CD14-positive monocyte (primary cell): ENCODE results near the gene RAB26. TPM values are rescaled to one million over a fixed set of nuclear protein-coding genes. Genes with fewer than 3 reads are reported as not detected.
"Not testable (repeated sequence)": the region's sequence is repeated elsewhere in the genome, so short reads cannot be mapped to it uniquely, and the experiment has no call there.

Experiments used
- DNase-seq, 3 donors: peaks; one replicate each; pipeline ENCODE4 v3.0.0-alpha.2; 2011 to 2022
- H2AFZ ChIP-seq: 2 replicates; pipeline ENCODE4 v1.6.0; 2012; ENCODE audit warnings: mild to moderate bottlenecking, low read depth, low read length, inconsistent platforms; ENCODE audit not compliant: insufficient read depth, poor library complexity, severe bottlenecking
- H3K27ac ChIP-seq, 2 donors: 1 replicate in 1 of 2; 2 replicates in 1 of 2; pipeline ENCODE4 v1.5.1; 2012 to 2013; ENCODE audit warnings: low read length in 2 of 2, control low read depth in 1 of 2, inconsistent platforms in 1 of 2, low read depth in 1 of 2, mild to moderate bottlenecking in 1 of 2
- H3K27me3 ChIP-seq, 2 donors: one replicate each; pipeline versions ENCODE4 v1.6.0 to v1.6.1; 2011 to 2013; ENCODE audit warnings: low read length in 2 of 2; ENCODE audit not compliant: control insufficient read depth in 2 of 2, insufficient read depth in 2 of 2
- H3K36me3 ChIP-seq, 2 donors: replicated peaks in 1 of 2; 1 replicate in 1 of 2; 2 replicates in 1 of 2; pipeline versions ENCODE4 v1.5.1 to v1.6.1; 2012 to 2013; ENCODE audit warnings: low read length in 2 of 2, control low read depth in 1 of 2, inconsistent platforms in 1 of 2, mild to moderate bottlenecking in 1 of 2; ENCODE audit not compliant: insufficient read depth in 2 of 2, control insufficient read depth in 1 of 2
- H3K4me1 ChIP-seq, 2 donors: 1 replicate in 1 of 2; 2 replicates in 1 of 2; pipeline versions ENCODE4 v1.5.1 to v1.6.1; 2012 to 2013; ENCODE audit warnings: low read length in 2 of 2, control low read depth in 1 of 2, inconsistent platforms in 1 of 2, mild to moderate bottlenecking in 1 of 2, moderate library complexity in 1 of 2; ENCODE audit not compliant: insufficient read depth in 2 of 2, control insufficient read depth in 1 of 2
- H3K4me2 ChIP-seq: replicated peaks from 2 replicates; pipeline ENCODE3; 2012; ENCODE audit warnings: low read length, moderate library complexity, mild to moderate bottlenecking; ENCODE audit not compliant: poor library complexity, severe bottlenecking; ENCODE audit errors: extremely low read depth
- H3K4me3 ChIP-seq, 3 experiments: fragments of 200-600 bp in 1 of 3; sonication (generic) in 1 of 3; replicated peaks in 1 of 3; 1 replicate in 2 of 3; 2 replicates in 1 of 3; pipeline ENCODE4 v1.5.1; 2011 to 2013; ENCODE audit warnings: low read length in 3 of 3, mild to moderate bottlenecking in 3 of 3, control low read depth in 2 of 3, low read depth in 2 of 3, inconsistent platforms in 1 of 3, moderate library complexity in 1 of 3
- H3K79me2 ChIP-seq: 2 replicates; pipeline ENCODE4 v1.6.0; 2012; ENCODE audit warnings: mild to moderate bottlenecking, control low read depth, inconsistent platforms, low read length, moderate library complexity; ENCODE audit not compliant: insufficient read depth
- H3K9ac ChIP-seq: 2 replicates; pipeline ENCODE4 v1.6.0; 2017; ENCODE audit warnings: low read length, mild to moderate bottlenecking; ENCODE audit not compliant: insufficient read depth, poor library complexity, severe bottlenecking
- H3K9me3 ChIP-seq, 2 donors: replicated peaks in 1 of 2; 1 replicate in 1 of 2; 2 replicates in 1 of 2; pipeline versions ENCODE4 v1.5.1 to v1.6.1; 2012 to 2013; ENCODE audit warnings: low read length in 2 of 2, control low read depth in 1 of 2; ENCODE audit not compliant: control insufficient read depth in 1 of 2, insufficient read depth in 1 of 2
- H4K20me1 ChIP-seq: 2 replicates; pipeline ENCODE4 v1.6.0; 2012; ENCODE audit warnings: mild to moderate bottlenecking, low read length, control low read depth, moderate library complexity; ENCODE audit not compliant: insufficient read depth
- H3K27ac Mint-ChIP-seq, 7 donors: one replicate each; pipeline ENCODE4 v1.8.0; 2020; ENCODE audit warnings: mild to moderate bottlenecking in 7 of 7, mixed read lengths in 7 of 7, moderate library complexity in 6 of 7, inconsistent platforms in 2 of 7
- H3K27me3 Mint-ChIP-seq, 3 donors: one replicate each; pipeline ENCODE4 v1.8.0; 2021 to 2022; ENCODE audit warnings: low read depth in 3 of 3, mild to moderate bottlenecking in 3 of 3, mixed read lengths in 3 of 3, moderate library complexity in 3 of 3, inconsistent platforms in 1 of 3
- H3K36me3 Mint-ChIP-seq, 2 donors: one replicate each; pipeline ENCODE4 v1.8.0; 2020; ENCODE audit warnings: mixed read lengths in 2 of 2, inconsistent platforms in 1 of 2, mild to moderate bottlenecking in 1 of 2
- H3K4me1 Mint-ChIP-seq: one replicate; pipeline ENCODE4 v1.8.0; 2020; ENCODE audit warnings: mild to moderate bottlenecking, mixed read lengths
- H3K4me3 Mint-ChIP-seq, 2 donors: one replicate each; pipeline ENCODE4 v1.8.0; 2020; ENCODE audit warnings: mild to moderate bottlenecking in 2 of 2, mixed read lengths in 2 of 2, moderate library complexity in 1 of 2
- H3K9me3 Mint-ChIP-seq, 7 donors: one replicate each; pipeline ENCODE4 v1.8.0; 2020 to 2022; ENCODE audit warnings: mixed read lengths in 7 of 7, mild to moderate bottlenecking in 6 of 7, moderate library complexity in 6 of 7, inconsistent platforms in 2 of 7
- WGBS: methylation state at CpG from one replicate; pipeline ENCODE4 v1.1.5; 2013; ENCODE audit warnings: missing lambda C conversion rate; ENCODE audit not compliant: insufficient coverage; 5-methylcytosine and 5-hydroxymethylcytosine counted together
- intact Hi-C, 2 donors: fragments of 100-400 bp; cut with micrococcal nuclease; formaldehyde crosslinking; loops; one replicate each; pipeline versions ENCODE4 v1.15.0 to v1.15.1; 2023
- polyA plus RNA-seq, 3 donors: library from polyadenylated mRNA; depleted of rRNA in 1 of 3; unstranded in 2 of 3; stranded (reverse) in 1 of 3; fragments of 300-500 nt in 2 of 3; fragments of >200 nt in 1 of 3; fragmentation: Illumina TruSeq in 2 of 3; gene quantifications; 1 replicate in 2 of 3; 2 replicates in 1 of 3; pipeline ENCODE4 v1.2.3, GENCODE V29; 2012 to 2021

The RAB26 gene
- polyA plus RNA-seq, 3 donors: not detected

DNA sequence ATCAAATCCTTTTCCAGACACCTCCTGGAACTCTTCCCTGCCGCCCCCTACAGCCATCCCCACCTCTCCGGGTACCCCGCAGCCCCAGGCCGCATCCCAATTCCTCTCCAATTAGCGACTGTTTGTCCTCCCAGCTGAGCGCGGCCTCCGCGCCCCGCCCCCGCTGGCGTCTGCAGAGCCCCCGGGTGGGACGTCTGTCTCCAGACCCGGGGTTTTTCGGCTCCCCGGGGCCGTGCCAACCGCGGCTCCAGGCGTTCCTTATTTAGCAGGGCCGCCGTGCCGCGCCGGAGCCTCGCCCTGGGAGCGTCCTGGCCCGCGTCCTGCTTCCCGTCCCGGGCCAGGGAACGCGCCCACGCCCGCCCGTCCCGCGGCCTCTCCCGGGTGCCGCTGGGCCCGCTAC, 13.4 kb upstream of the RAB26 start:
- peak overlapping the region in 2 of 7 donors; percentile 69 to 85 for H3K27ac Mint-ChIP-seq
- H3K4me3 ChIP-seq: peak overlapping the region; percentile 38 to 63 (median 44)

DNA sequence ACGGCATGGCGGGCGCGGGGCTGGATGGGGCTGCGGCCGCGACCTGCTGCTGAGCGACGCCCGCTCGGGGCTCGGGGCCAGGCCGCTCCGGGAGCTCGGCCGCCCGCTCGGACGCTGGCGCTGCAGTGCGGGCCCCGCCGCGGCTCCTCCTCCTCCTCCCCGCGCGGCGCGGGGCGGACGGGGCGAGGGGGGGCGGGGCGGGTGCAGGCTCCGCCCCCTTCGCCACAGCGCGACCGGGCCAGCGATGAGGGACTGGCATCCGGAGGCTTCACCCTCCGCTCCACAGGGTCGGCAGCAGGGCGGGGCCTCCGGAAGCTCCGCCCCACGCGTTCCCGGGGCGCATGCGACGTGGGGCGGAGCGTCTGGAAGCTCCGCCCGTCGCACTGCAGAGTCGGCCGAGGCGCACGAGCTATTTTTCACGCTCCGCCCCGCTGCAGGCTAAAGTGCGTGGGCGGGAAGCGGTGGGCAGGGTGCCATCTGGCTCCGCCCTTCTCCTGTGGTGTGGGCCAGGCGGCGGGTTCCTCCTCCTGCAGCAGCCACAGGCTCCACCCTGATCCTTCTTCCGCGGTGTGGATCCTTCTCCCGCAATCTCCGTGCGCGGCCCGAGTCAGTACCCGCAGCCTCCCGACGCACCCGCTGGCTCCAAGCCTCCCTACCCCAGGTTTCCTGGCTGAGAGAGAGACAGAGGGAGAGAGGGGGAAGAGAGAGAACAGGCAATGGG, 12.5 kb upstream of the RAB26 start, which contains the start of gene PKD1:
PKD1 (minus strand) TSS at position 129 of the 721 bp plus-strand sequence. CDS start 209 bp downstream, outside the sequence.
- 0% methylated on average over 21 of the region's 81 CpGs for WGBS
- H3K4me2 ChIP-seq: peak within 1 kb of the TSS; percentile 60

More for the DNA sequence above, 13.4 kb upstream of the RAB26 start:
- H2AFZ ChIP-seq, H3K27ac ChIP-seq, H3K9ac ChIP-seq, H3K27me3 ChIP-seq, H3K9me3 Mint-ChIP-seq, H3K4me2 ChIP-seq, H4K20me1 ChIP-seq, H3K79me2 ChIP-seq, H3K36me3 Mint-ChIP-seq, DNase-seq, H3K36me3 ChIP-seq, intact Hi-C loops, H3K9me3 ChIP-seq: not testable (repeated sequence)
- H3K4me1 Mint-ChIP-seq: peaks cover 18% of the 10 kb centered on the region
- H3K4me3 Mint-ChIP-seq: peak overlapping the region; percentile 75 to 85
- peaks cover 5 to 13% (median 11%) of the 10 kb centered on the region in 3 donors for H3K27me3 Mint-ChIP-seq
- 0% methylated on average over 14 of the region's 42 CpGs for WGBS
- peaks cover 10 to 13% of the 10 kb centered on the region in 2 donors for H3K4me1 ChIP-seq

More for the DNA sequence above, 12.5 kb upstream of the RAB26 start, which contains the start of gene PKD1:
- Histone ChIP-seq H2AFZ (peak within 1 kb of the TSS; percentile 63), H3K4me3 (peak within 1 kb of the TSS; percentile 38 to 63 (median 44)), H3K9ac (peak within 1 kb of the TSS; percentile 36), H3K4me1 (peaks cover 10 to 13% of the 10 kb centered on the region in 2 donors), H3K27ac (peak within 1 kb of the TSS in 1 of 2 donors; percentile 48)
- H3K36me3 Mint-ChIP-seq, H3K36me3 ChIP-seq, H3K27me3 ChIP-seq, H3K79me2 ChIP-seq, H3K9me3 ChIP-seq, H4K20me1 ChIP-seq, intact Hi-C loops, H3K9me3 Mint-ChIP-seq: not testable (repeated sequence)
- DNase-seq: peak; percentile 88 to 97 (median 92)
- Mint-ChIP-seq H3K4me3 (peak within 1 kb of the TSS; percentile 87 to 94), H3K27ac (peak within 1 kb of the TSS; percentile 90 to 96 (median 95)), H3K4me1 (peaks cover 21% of the 10 kb centered on the region), H3K27me3 (peaks cover 5 to 13% (median 11%) of the 10 kb centered on the region in 3 donors)
